HG03060 (cell line): Measurements from ENCODE around the gene C20orf202.
"Not testable (repeated sequence)": the region's sequence is repeated elsewhere in the genome, so short reads cannot be mapped to it uniquely, and the experiment has no call there.

Experiments
- ATAC-seq: cut with Tn5 transposase; IDR thresholded peaks from one replicate; pipeline ENCODE4 v1.9.1; 2021; ENCODE audit warnings: low read depth, moderate number of reproducible peaks; ENCODE audit not compliant: unreplicated experiment

The C20orf202 gene

GRCh38 chr20:1241456-1241855, 38.2 kb downstream of the C20orf202 start:
- no peak for ATAC-seq

- no peak for ATAC-seq
These were observed 38.8 kb downstream of the C20orf202 start for GRCh38 chr20:1242099-1242498.

- ATAC-seq: no peak
These were observed 39.3 kb downstream of the C20orf202 start for GRCh38 chr20:1242530-1242929.

GRCh38 chr20:1245578-1245977, 42.3 kb downstream of the C20orf202 start:
- ATAC-seq: no peak

GRCh38 chr20:1247689-1248088, 44.4 kb downstream of the C20orf202 start:
- ATAC-seq: no peak

- ATAC-seq: not testable (repeated sequence)
These were observed 47.0 kb downstream of the C20orf202 start for GRCh38 chr20:1250282-1250681.

- no peak for ATAC-seq
These were observed 49.2 kb downstream of the C20orf202 start for GRCh38 chr20:1252416-1252815.

GRCh38 chr20:1254254-1254653, 51.0 kb downstream of the C20orf202 start:
- ATAC-seq: no peak

GRCh38 chr20:1255675-1256074, 52.4 kb downstream of the C20orf202 start:
- ATAC-seq: no peak
